PFSK-1 (cell line): ENCODE measurements around the gene TECR.
A peak's percentile ranks its signal among the peaks of the same experiment; 100 is the strongest.

Experiments
- FOXP2 ChIP-seq: optimal IDR thresholded peaks from 2 replicates; pipeline ENCODE3; 2011; ENCODE audit warnings: borderline replicate concordance, control low read depth, inconsistent platforms; ENCODE audit not compliant: insufficient read depth; ENCODE audit errors: extremely low read length, extremely low read depth
- POLR2AphosphoS5 ChIP-seq: IDR thresholded peaks from 2 replicates; pipeline ENCODE4 v1.6.1; 2012; ENCODE audit warnings: low read depth, mild to moderate bottlenecking, control low read depth, low read length, moderate library complexity
- REST ChIP-seq, 2 experiments: IDR thresholded peaks; 2 replicates each; pipeline versions ENCODE4 v1.6.1 to v1.8.0; 2011 to 2012; ENCODE audit warnings: low read depth in 2 of 2, low read length in 2 of 2, control low read depth in 1 of 2, inconsistent platforms in 1 of 2, mild to moderate bottlenecking in 1 of 2, moderate library complexity in 1 of 2; ENCODE audit not compliant: insufficient read depth in 1 of 2
- SIN3A ChIP-seq: IDR thresholded peaks from 2 replicates; pipeline ENCODE4 v1.6.1; 2012; ENCODE audit warnings: mild to moderate bottlenecking, low read length, moderate library complexity, borderline replicate concordance; ENCODE audit not compliant: insufficient read depth
- TAF1 ChIP-seq: IDR thresholded peaks from 2 replicates; pipeline ENCODE4 v1.6.1; 2012; ENCODE audit warnings: low read length, control low read depth, borderline replicate concordance; ENCODE audit not compliant: insufficient read depth

TECR gene

GRCh38 chr19:14496834-14497227 is 32.6 kb upstream of the TECR start:
- TF ChIP-seq SIN3A, result no peak
- no peak for TF ChIP-seq REST (IDR thresholded peaks at IDR 0.05; ENCODE audit: insufficient read depth in 1 of 2, low read depth in 2 of 2, low read length in 2 of 2)
- no peak for TF ChIP-seq FOXP2
- TF ChIP-seq TAF1, result no peak
- TF ChIP-seq POLR2AphosphoS5, result no peak

- no peak for TF ChIP-seq POLR2AphosphoS5
- no peak for TF ChIP-seq SIN3A
- no peak for TF ChIP-seq FOXP2
- TF ChIP-seq REST (IDR thresholded peaks at IDR 0.05; ENCODE audit: insufficient read depth in 1 of 2, low read depth in 2 of 2, low read length in 2 of 2), result peak in 1 of 2 experiments; percentile 66; a peak in 1 of 4 replicates
These were observed 32.0 kb upstream of the TECR start for GRCh38 chr19:14497228-14497921.

GRCh38 chr19:14502334-14503092 is 26.9 kb upstream of the TECR start:
- TF ChIP-seq REST (IDR thresholded peaks at IDR 0.05; ENCODE audit: insufficient read depth in 1 of 2, low read depth in 2 of 2, low read length in 2 of 2), result no peak
- TF ChIP-seq FOXP2, result no peak
- no peak for TF ChIP-seq SIN3A

- TF ChIP-seq TAF1 (no peak), REST (IDR thresholded peaks at IDR 0.05; ENCODE audit: insufficient read depth in 1 of 2, low read depth in 2 of 2, low read length in 2 of 2) (no peak)
These were observed 26.1 kb upstream of the TECR start for GRCh38 chr19:14503285-14503684.
